ENCODE results near the gene SPTBN1. TPM values are rescaled to one million over a fixed set of nuclear protein-coding genes. Genes with fewer than 3 reads are reported as not detected.

SPTBN1 gene
- total and polyA plus RNA-seq, 2 donors, result 118 to 352 TPM

DNA sequence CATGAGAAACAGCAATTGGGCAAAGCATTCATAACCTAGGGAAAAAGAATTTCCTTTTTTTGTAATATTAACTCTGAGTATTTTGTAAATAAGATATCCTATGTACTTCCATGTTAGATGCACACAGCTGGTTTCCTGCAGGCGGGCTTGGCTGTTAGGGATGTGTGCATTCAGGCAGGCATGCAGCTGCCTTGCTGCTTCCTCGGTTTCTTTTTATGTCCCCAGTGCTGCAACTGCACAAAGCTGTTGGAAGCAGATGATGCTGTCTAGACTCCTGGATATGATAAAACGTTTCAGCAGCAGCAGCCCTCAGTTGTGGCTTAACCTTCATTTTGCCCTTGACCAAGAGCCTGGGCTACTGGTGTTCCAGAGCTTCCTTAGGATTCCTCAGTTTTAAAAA is 177.9 kb downstream of the SPTBN1 start:
- no peak for DNase-seq (ENCODE audit: extremely low spot score)
- Histone ChIP-seq H3K4me3 (ENCODE audit: low read depth, low read length) (no peak overlapping the region), H3K36me3 (ENCODE audit: insufficient read depth) (no peaks in the 10 kb centered on the region), H3K27ac (ENCODE audit: low read depth) (no peak overlapping the region), H3K4me1 (ENCODE audit: insufficient read depth) (no peaks in the 10 kb centered on the region)
- WGBS, result 49% methylated on average over 3 of the region's 3 CpGs

DNA sequence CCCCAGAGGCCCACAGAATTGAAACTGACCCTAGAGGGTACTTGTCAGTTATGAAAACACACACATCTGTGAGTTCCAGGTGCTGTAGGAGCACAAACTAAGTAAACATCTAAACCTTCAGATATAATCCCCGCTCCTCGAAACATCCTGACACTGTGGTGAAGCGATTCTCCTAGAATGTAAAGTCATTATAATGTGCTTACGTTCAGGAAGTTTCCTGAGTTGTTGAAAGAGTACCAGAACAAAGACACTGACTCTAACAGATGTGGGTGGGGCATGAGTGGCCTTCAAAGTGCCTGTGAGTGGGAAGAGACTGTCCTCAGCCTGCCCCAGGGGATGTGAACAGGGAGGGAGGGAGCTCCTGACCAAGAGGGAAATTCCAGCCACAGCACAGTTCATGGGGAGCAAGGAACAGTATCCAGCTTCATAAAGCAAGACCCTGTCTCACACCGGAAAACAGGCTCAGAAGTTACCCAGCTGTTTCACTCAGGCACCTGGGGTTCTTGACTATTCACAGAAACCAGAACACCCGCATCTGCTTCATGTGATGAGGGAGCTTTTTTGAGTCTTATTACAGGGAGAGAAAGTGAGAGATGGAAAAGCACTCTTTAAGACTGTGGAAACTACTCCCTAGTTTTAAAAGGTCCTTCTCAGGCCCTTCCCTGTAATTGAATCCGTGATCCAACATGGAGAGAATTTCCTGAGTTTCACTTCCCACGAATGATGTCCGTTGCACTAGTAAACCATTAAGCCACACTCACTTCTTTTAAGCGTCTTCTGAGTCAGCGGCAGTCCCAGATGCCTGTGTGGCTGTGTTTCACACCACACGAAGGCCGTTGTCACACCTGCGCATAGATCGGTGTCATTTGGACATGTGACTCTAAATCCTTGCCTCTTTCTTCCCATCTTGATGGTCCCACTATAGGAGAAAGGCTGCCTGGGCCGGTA is 178.7 kb downstream of the SPTBN1 start:
- H3K4me3 ChIP-seq (ENCODE audit: low read depth, low read length), result no peak overlapping the region
- no peaks in the 10 kb centered on the region for H3K4me1 ChIP-seq (ENCODE audit: insufficient read depth)

DNA sequence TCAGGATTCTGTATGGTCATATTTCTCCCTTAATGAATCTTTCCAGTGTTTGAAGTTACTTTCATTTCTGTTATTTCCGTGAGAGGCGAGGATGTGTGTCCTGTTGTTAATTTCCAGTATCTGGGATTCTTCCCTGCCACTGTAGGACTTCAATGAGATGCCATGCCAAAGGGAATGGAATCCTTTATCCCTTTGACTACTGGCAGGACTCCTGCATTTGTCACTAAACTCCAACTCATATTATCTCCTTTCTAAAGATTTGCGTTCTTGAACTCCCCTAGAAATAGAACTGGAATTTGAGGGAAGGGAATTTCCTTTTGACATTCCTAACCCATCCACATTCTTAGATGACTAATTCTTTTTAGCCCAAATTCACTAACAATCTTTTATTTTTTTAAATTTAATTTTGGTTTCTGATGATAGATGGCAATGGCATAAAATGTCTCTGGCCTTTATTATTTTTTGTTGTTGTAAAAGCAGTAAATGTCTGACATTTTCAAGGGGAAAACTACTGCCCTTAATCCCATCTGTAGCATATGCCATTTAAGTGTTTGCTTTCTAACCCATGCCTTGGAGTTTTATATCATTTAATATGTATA is 179.5 kb downstream of the SPTBN1 start:
- WGBS, result 50% methylated on average over 3 of the region's 3 CpGs
- Histone ChIP-seq H3K4me3 (ENCODE audit: low read depth, low read length) (no peak overlapping the region), H3K27ac (ENCODE audit: low read depth) (no peak overlapping the region), H3K36me3 (ENCODE audit: insufficient read depth) (no peaks in the 10 kb centered on the region), H3K4me1 (ENCODE audit: insufficient read depth) (no peaks in the 10 kb centered on the region)
- no peak for DNase-seq (ENCODE audit: extremely low spot score)

More for the DNA sequence above, 178.7 kb downstream of the SPTBN1 start:
- 65% methylated on average over 16 of the region's 16 CpGs for WGBS
- DNase-seq (ENCODE audit: extremely low spot score), result no peak
- Histone ChIP-seq H3K27ac (ENCODE audit: low read depth) (no peak overlapping the region), H3K36me3 (ENCODE audit: insufficient read depth) (no peaks in the 10 kb centered on the region)

DNA sequence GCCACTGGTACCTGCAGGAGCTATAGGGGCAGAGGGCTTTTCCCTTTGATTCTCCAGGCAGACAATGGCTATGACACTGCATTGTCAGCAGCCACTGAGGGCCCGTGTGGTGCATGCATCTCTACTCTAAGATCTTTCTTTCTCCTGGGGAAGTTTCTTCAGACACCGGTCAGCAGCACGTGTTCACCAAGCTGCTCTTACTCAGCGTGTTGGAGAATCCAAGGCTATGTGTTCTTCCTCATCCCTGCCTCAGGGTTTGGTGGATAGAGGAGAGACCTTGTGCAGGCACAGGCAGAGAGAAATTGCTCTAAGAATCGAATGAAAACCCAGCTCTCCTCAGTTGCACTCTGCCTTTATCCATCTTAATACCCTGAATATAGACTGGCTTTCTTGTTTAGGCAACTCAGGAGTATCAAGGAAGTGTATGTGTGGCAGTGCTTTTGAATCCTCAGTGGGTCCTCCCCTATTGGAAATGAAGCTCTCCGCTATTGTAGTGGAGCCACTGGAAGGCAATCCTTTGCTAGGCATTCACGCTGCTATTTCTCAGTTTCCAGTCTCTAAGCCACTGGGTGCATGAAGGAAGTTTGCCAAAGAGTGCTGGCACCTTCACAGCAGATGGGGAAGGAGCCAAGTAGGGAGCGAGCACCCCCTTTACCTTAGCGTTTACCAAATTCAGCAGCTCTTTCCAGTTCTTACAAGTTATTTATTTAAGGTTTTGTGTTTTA is 180.4 kb downstream of the SPTBN1 start:
- whole genome bisulfite sequencing, result 72% methylated on average over 9 of the region's 9 CpGs
- no peaks in the 10 kb centered on the region for H3K4me1 ChIP-seq (ENCODE audit: insufficient read depth)
- DNase-seq (ENCODE audit: extremely low spot score), result no peak

DNA sequence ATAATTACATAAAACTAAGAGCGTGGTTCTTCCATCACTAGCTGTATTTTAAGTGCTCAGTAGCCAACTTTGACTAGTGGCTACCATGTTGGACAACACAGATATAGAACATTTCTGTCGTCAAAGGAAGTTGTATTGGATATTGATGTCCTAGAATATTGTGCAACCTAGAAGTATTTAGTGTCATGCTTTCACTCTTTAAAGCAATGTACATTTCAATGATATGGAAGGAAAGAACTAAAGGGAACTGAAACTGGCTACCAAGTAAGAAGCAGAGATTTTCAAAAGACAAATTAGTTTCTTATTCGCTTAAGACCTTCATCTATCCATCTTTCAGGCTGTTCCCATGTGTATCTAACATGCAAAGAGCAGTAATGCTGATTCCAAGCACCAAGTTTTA is 182.0 kb downstream of the SPTBN1 start:
- Histone ChIP-seq H3K27ac (ENCODE audit: low read depth) (no peak overlapping the region), H3K4me1 (ENCODE audit: insufficient read depth) (no peaks in the 10 kb centered on the region), H3K36me3 (ENCODE audit: insufficient read depth) (no peaks in the 10 kb centered on the region), H3K4me3 (ENCODE audit: low read depth, low read length) (no peak overlapping the region)
- WGBS, result 83% methylated on average over 3 of the region's 3 CpGs
- no peak for DNase-seq (ENCODE audit: extremely low spot score)

More for the DNA sequence above, 180.4 kb downstream of the SPTBN1 start:
- H3K4me3 ChIP-seq (ENCODE audit: low read depth, low read length), result no peak overlapping the region
- H3K27ac ChIP-seq (ENCODE audit: low read depth), result no peak overlapping the region
- no peaks in the 10 kb centered on the region for H3K36me3 ChIP-seq (ENCODE audit: insufficient read depth)

DNA sequence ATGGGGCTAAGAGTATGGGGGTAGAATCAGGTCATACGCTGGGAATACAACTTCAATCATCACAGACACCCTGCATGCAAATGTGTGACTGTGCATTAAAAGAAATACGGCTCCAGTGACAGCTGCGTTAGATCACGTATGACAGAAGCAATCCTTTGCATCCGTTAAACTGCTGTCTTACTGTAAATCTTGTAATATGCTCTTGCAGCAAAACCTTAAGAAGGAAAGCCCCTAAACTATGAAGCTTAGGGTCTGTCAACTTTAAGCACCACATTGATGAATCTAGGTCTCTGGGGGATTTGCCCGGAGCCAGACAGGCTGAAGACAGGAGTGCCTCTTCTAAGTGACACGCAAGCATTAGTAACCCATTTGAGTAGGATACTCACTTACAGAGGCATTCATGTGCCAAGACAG is 182.7 kb downstream of the SPTBN1 start:
- Histone ChIP-seq H3K27ac (ENCODE audit: low read depth) (no peak overlapping the region), H3K4me3 (ENCODE audit: low read depth, low read length) (no peak overlapping the region), H3K36me3 (ENCODE audit: insufficient read depth) (no peaks in the 10 kb centered on the region)

DNA sequence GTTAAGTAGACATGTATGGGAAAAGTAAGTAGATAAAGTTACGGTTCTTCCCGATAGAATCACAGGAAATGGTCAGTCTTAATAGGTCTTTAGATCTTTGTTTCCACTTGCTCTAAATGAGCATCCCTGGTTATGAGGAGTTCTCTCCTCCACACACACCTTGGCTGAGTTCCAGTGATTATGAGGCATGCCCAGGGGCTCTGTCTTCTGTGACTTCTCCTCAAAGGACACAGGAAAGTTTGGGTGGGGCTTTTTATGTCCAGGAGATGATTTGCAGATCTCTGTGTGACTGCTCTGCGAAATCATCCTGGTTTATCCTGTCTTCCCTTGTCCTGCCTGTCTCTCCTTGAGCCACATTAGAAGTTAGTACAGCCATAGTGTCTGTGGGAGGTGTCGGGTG is 183.5 kb downstream of the SPTBN1 start:
- no peak overlapping the region for H3K27ac ChIP-seq (ENCODE audit: low read depth)
- no peak overlapping the region for H3K4me3 ChIP-seq (ENCODE audit: low read depth, low read length)
- no peaks in the 10 kb centered on the region for H3K4me1 ChIP-seq (ENCODE audit: insufficient read depth)
- peaks cover 2% of the 10 kb centered on the region for H3K36me3 ChIP-seq (ENCODE audit: insufficient read depth)
- DNase-seq (ENCODE audit: extremely low spot score), result no peak
- 71% methylated on average over 4 of the region's 4 CpGs for WGBS

More for the DNA sequence above, 182.7 kb downstream of the SPTBN1 start:
- H3K4me1 ChIP-seq (ENCODE audit: insufficient read depth), result no peaks in the 10 kb centered on the region
- WGBS, result 45% methylated on average over 7 of the region's 7 CpGs
- no peak for DNase-seq (ENCODE audit: extremely low spot score)

DNA sequence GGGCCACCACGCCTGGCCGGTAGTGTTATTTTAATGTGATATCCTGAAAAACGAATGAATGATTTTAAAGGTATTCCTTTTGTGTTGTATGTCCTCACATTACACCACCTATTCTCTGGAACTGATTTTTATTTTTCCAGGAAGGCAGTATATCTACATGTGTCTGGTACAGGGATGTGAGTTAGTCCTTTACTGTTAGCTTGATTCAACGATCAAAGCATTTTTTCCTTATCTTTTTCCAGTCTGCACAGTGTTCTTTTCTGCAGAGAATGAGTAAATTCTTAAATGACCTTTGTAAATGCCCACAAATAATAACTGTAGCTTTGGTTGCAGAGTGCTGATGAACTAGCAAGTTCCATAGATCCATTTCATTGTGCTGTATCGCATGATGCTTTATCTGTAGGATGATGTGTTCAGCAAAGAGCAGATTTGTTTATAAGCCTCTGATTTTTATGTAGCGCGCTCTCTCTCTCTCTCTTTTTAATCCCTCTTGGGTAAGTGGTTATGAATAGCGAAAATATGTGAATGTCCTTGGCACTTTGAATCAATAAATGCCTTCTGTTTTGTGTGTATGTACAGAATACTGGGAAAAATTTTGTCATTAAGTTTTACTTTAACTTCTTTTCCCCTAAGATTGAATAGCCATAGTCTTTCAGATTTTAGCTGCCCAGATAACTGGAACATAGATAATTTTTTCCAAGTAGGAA is 184.9 kb downstream of the SPTBN1 start:
- peaks cover 4% of the 10 kb centered on the region for H3K36me3 ChIP-seq (ENCODE audit: insufficient read depth)
- 44% methylated on average over 8 of the region's 8 CpGs for WGBS

DNA sequence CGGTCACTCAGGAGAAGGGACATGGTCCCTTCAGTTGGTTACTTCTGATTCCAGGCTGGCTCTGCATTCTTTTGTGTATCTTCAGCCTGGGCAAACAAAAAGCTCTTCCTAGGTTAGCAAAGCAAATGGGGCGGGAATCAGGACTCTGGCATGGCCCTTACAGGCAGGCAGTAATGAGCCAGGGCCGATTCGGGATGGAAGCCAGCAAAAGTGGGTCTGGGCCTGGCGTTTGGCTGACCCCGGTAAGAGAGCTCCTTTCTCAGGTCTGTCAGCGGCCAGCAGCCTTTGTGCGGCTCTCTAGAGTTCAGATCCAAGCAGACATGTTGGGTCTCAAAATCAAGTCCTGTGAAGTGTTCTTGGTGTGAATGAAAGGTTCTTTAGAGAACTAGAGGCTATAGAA is 185.9 kb downstream of the SPTBN1 start:
- no peak for DNase-seq (ENCODE audit: extremely low spot score)
- H3K27ac ChIP-seq (ENCODE audit: low read depth), result no peak overlapping the region
- peaks cover 4% of the 10 kb centered on the region for H3K36me3 ChIP-seq (ENCODE audit: insufficient read depth)
- H3K4me1 ChIP-seq (ENCODE audit: insufficient read depth), result no peaks in the 10 kb centered on the region
- 87% methylated on average over 8 of the region's 8 CpGs for WGBS
- H3K4me3 ChIP-seq (ENCODE audit: low read depth, low read length), result no peak overlapping the region

More for the DNA sequence above, 184.9 kb downstream of the SPTBN1 start:
- H3K4me3 ChIP-seq (ENCODE audit: low read depth, low read length), result no peak overlapping the region
- DNase-seq (ENCODE audit: extremely low spot score), result no peak
- H3K4me1 ChIP-seq (ENCODE audit: insufficient read depth), result no peaks in the 10 kb centered on the region
- no peak overlapping the region for H3K27ac ChIP-seq (ENCODE audit: low read depth)

DNA sequence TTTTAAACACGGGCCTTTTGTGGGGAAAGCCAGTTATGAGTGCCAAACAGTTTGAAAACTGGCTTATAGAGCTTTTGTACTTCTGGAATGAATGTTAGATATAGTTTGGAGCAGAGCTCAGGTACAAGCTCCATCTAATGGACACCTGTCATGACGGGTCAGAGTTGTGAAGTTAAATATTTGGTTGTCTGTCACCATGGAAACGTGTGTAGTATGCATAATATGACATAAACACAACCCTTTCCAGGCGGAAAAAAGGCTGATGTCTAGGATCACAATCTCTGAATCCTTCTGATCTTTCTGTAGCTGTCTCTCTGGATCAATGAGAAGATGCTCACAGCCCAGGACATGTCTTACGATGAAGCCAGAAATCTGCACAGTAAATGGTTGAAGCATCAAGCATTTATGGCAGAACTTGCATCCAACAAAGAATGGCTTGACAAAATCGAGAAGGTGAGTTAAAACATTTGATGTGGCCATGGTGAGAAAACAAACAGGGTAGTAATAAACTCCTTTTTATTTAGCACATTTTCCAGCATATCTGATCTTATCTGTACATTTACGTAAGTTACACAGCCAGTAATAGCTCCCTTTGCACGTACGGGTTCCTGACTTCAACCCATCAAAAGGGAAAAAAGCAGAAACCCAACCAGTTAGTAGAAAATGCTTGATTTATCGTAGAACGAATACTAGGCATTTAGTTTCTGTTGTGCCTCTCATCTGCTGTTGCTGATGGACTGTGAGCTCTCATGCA is 186.7 kb downstream of the SPTBN1 start:
- no peak overlapping the region for H3K27ac ChIP-seq (ENCODE audit: low read depth)
- WGBS, result 74% methylated on average over 11 of the region's 11 CpGs

DNA sequence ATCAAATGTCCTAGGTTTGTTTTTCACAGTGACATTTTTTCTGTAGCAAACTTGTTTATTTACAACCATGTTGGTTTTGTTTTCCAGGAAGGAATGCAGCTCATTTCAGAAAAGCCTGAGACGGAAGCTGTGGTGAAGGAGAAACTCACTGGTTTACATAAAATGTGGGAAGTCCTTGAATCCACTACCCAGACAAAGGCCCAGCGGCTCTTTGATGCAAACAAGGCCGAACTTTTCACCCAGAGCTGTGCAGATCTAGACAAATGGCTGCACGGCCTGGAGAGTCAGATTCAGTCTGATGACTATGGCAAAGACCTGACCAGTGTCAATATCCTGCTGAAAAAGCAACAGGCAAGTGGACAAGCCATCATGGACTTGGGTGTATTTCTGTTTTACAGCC is 188.1 kb downstream of the SPTBN1 start:
- DNase-seq (ENCODE audit: extremely low spot score), result no peak
- WGBS, result 74% methylated on average over 4 of the region's 4 CpGs
- Histone ChIP-seq H3K36me3 (ENCODE audit: insufficient read depth) (peaks cover 7% of the 10 kb centered on the region), H3K4me3 (ENCODE audit: low read depth, low read length) (no peak overlapping the region), H3K4me1 (ENCODE audit: insufficient read depth) (no peaks in the 10 kb centered on the region), H3K27ac (ENCODE audit: low read depth) (no peak overlapping the region)

More for the DNA sequence above, 186.7 kb downstream of the SPTBN1 start:
- no peak for DNase-seq (ENCODE audit: extremely low spot score)
- Histone ChIP-seq H3K36me3 (ENCODE audit: insufficient read depth) (peaks cover 4% of the 10 kb centered on the region), H3K4me3 (ENCODE audit: low read depth, low read length) (no peak overlapping the region), H3K4me1 (ENCODE audit: insufficient read depth) (no peaks in the 10 kb centered on the region)

DNA sequence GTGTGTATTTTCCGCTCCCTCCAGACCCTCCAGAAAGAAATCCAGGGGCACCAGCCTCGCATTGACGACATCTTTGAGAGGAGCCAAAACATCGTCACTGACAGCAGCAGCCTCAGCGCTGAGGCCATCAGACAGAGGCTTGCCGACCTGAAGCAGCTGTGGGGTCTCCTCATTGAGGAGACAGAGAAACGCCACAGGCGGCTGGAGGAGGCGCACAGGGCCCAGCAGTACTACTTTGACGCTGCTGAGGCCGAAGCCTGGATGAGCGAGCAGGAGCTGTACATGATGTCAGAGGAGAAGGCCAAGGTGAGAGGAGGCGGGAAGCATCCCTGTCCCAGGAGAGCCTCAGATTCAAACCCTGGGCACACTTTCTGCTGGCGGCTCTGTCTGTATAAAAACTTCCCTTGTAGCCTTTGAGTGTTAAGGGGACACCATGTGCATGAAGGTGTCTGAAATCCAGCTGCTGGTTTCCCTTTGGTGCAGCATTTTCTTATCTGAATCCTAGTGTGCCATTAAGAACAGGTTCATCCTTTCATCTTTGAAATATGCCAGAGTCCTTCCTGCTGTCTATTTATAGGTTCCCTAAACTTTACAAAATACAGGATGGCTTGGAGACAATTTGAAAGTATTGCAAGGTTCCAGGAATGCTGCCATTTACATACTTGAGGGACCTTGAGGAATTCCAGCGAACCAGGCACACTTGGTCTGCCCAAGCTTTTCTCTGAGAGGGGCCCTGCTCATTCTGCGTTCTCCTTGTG is 190.2 kb downstream of the SPTBN1 start:
- no peak for DNase-seq (ENCODE audit: extremely low spot score)
- Histone ChIP-seq H3K4me1 (ENCODE audit: insufficient read depth) (no peaks in the 10 kb centered on the region), H3K27ac (ENCODE audit: low read depth) (no peak overlapping the region), H3K4me3 (ENCODE audit: low read depth, low read length) (no peak overlapping the region), H3K36me3 (ENCODE audit: insufficient read depth) (peaks cover 7% of the 10 kb centered on the region)
- 88% methylated on average over 16 of the region's 16 CpGs for WGBS
